Measurements from ENCODE around the gene TMEM138.

DNA sequence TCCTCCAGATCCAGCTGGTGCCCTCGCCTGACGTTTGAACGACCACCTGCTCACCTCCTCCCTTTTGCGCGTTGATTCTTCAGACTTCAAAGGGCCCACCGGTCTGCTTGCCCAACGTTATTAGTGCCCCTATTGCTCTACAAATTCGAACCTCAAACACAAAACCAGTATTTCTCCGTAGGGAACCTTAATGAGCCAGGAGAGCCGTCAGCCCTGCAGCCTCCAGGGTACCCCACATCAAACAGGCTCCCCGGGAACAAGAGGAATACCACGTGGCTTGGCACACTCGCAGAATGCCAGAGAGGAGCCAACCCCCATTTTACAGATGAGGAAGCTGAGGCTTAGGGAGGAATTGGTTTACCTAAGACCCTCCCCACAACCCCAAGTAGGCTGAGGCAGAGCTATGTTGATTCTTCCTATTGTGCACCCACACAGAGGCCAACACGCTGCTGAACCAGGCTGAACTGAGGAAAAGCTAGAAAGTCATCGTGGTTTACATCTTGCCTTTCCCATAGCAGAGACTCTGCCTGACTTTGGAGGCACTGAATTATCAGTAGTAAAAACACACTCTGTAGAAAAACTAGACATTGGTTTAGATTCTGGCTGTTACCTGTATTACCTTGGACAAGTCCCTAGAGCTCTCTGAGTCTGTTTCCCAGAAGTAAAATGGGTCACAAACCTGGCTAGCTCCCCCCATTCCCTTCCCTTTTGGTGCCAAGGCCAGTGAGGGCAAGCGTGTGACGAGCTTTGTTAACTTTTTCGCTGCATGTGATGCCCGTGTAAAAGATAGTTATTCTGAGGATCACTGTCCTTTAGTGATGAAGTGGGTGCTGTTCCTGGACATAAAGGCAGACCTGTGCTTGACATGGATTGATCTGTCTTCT lies 28.4 kb upstream of the TMEM138 start:
- TF ChIP-seq POLR2A (IDR thresholded peaks at IDR 0.05) = no peak
- TF ChIP-seq, protein P1, sequence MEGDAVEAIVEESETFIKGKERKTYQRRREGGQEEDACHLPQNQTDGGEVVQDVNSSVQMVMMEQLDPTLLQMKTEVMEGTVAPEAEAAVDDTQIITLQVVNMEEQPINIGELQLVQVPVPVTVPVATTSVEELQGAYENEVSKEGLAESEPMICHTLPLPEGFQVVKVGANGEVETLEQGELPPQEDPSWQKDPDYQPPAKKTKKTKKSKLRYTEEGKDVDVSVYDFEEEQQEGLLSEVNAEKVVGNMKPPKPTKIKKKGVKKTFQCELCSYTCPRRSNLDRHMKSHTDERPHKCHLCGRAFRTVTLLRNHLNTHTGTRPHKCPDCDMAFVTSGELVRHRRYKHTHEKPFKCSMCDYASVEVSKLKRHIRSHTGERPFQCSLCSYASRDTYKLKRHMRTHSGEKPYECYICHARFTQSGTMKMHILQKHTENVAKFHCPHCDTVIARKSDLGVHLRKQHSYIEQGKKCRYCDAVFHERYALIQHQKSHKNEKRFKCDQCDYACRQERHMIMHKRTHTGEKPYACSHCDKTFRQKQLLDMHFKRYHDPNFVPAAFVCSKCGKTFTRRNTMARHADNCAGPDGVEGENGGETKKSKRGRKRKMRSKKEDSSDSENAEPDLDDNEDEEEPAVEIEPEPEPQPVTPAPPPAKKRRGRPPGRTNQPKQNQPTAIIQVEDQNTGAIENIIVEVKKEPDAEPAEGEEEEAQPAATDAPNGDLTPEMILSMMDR (IDR thresholded peaks at IDR 0.05) = no peak

All from uterus (tissue), 2 donors.